ENCODE results near the gene RTL3. TPM values are rescaled to one million over a fixed set of nuclear protein-coding genes. Genes with fewer than 3 reads are reported as not detected.

RTL3 gene
- total and polyA plus RNA-seq, 2 of the 4 experiments (the other 2 are of a cell fraction): 1.1 TPM

- intact Hi-C loops (cut with micrococcal nuclease) (loop anchor here (10.0 kb wide), 1 partner anchor 57 kb away; no protein-coding TSS in a partner anchor), in situ Hi-C loops (cut with MboI; ENCODE audit: low sequenced_read_pairs) (no loop called here), dilution Hi-C loops (cut with HindIII; ENCODE audit: low sequenced_read_pairs, unreplicated experiment) (no loop called here)
- WGBS, 2 experiments (ENCODE audit: extremely low coverage in 2 of 2, insufficient read length in 1 of 2): no CpG with 5 or more reads among the region's 3 CpGs
- no peak overlapping the region for H4K5ac ChIP-seq (ENCODE audit: low read depth, low read length)
- CTCF ChIA-PET: interaction anchor here (0.6 kb wide), 1 partner anchor 166 kb away, joined by 4 read pairs; no protein-coding TSS in a partner anchor
- no peak overlapping the region for H2BK120ac ChIP-seq (ENCODE audit: low read depth, low read length)
- H3K23ac ChIP-seq (ENCODE audit: low read depth, low read length): no peak overlapping the region
- H3K9ac ChIP-seq (ENCODE audit: low read depth, low read length): no peak overlapping the region
- ATAC-seq (ENCODE audit: low read depth) (no peak), DNase-seq (no peak)
- H2AFZ ChIP-seq (replicated peaks; ENCODE audit: low read length, poor library complexity): no peak overlapping the region
- no peaks in the 10 kb centered on the region for H4K20me1 ChIP-seq (ENCODE audit: insufficient read depth, low read length)
- no peak for TF ChIP-seq FOS (IDR thresholded peaks at IDR 0.05; ENCODE audit: low read depth, low read length)
- TF ChIP-seq RCOR1 (IDR thresholded peaks at IDR 0.05; ENCODE audit: insufficient replicate concordance, low read length): no peak
- TF ChIP-seq CTCF (conservative IDR thresholded peaks at IDR 0.05; ENCODE audit: low read depth, low read length): no peak
- TF ChIP-seq POLR2A (IDR thresholded peaks at IDR 0.05; ENCODE audit: low read depth, low read length): no peak
- no peak for TF ChIP-seq NFE2L2 (IDR thresholded peaks at IDR 0.05; ENCODE audit: low read depth, low read length)
- TF ChIP-seq CHD1 (IDR thresholded peaks at IDR 0.05; ENCODE audit: low read depth, low read length): no peak
- no peak for TF ChIP-seq RFX5 (IDR thresholded peaks at IDR 0.05; ENCODE audit: low read depth, low read length)
- TF ChIP-seq CEBPB (IDR thresholded peaks at IDR 0.05; ENCODE audit: low read depth, low read length): no peak
- TF ChIP-seq USF2 (IDR thresholded peaks at IDR 0.05; ENCODE audit: low read depth, low read length): no peak
- no peak for TF ChIP-seq MXI1 (IDR thresholded peaks at IDR 0.05; ENCODE audit: borderline replicate concordance, low read depth, low read length)
- TF ChIP-seq ELK1 (IDR thresholded peaks at IDR 0.05; ENCODE audit: borderline replicate concordance, low read depth, low read length): no peak
- TF ChIP-seq MAZ (IDR thresholded peaks at IDR 0.05; ENCODE audit: borderline replicate concordance, low read depth, low read length): no peak
- no peak for TF ChIP-seq BHLHE40 (IDR thresholded peaks at IDR 0.05; ENCODE audit: low read depth, low read length)
- TF ChIP-seq RAD21 (IDR thresholded peaks at IDR 0.05; ENCODE audit: low read length): no peak
- H3K27ac ChIP-seq (ENCODE audit: insufficient read depth, low read length): no peak overlapping the region
- no peak overlapping the region for H3K18ac ChIP-seq (ENCODE audit: low read depth, low read length)
- peaks cover 3% of the 10 kb centered on the region for H3K4me1 ChIP-seq (ENCODE audit: control insufficient read depth, insufficient read depth, low read length)
- no peak overlapping the region for H4K8ac ChIP-seq (ENCODE audit: low read depth in 2 of 2, low read length in 2 of 2)
- H3K14ac ChIP-seq (replicated peaks; ENCODE audit: low read depth, low read length): no peak overlapping the region
- no TSS peak for BruUV-seq (replicated peaks)
- POLR2A ChIA-PET (ENCODE audit: unreplicated experiment): no interaction called here
- H2BK20ac ChIP-seq (ENCODE audit: low read depth, low read length): peak overlapping the region; percentile 64; the same call in 1 of the 2 replicates
- no peak overlapping the region for H2AK9ac ChIP-seq (replicated peaks; ENCODE audit: low read depth, low read length, poor library complexity)
- H2BK15ac ChIP-seq (ENCODE audit: low read depth, low read length): no peak overlapping the region
- H4K91ac ChIP-seq (ENCODE audit: insufficient read depth, low read depth, low read length): no peak overlapping the region
- H3K9me1 ChIP-seq (ENCODE audit: insufficient read depth, low read length): peaks cover 4% of the 10 kb centered on the region; the same call in 1 of the 2 replicates
- H3K36me3 ChIP-seq (ENCODE audit: control insufficient read depth, insufficient read depth, low read length): no peaks in the 10 kb centered on the region
- no peak overlapping the region for H2BK5ac ChIP-seq (ENCODE audit: low read depth, low read length, poor library complexity, severe bottlenecking)
- H3K4me3 ChIP-seq (ENCODE audit: insufficient read depth, low read depth, low read length): no peak overlapping the region
- H3K4ac ChIP-seq (ENCODE audit: low read depth, low read length): no peak overlapping the region
- H3K9me3 ChIP-seq (ENCODE audit: control insufficient read depth, insufficient read depth, low read length): no peaks in the 10 kb centered on the region
- H3K79me1 ChIP-seq (ENCODE audit: low read depth in 1 of 2, low read length in 2 of 2): no peaks in the 10 kb centered on the region
- H2AK5ac ChIP-seq (ENCODE audit: low read depth, low read length): no peak overlapping the region
- H3K4me2 ChIP-seq (ENCODE audit: low read depth, low read length): no peak overlapping the region
- H3K27me3 ChIP-seq (ENCODE audit: control insufficient read depth, insufficient read depth, low read length): no peaks in the 10 kb centered on the region
- no peak overlapping the region for H3K56ac ChIP-seq (ENCODE audit: extremely low read depth, insufficient read depth, low read length)
These were observed 2.7 kb upstream of the RTL3 start for GRCh38 chrX:78661836-78662235.

Data from IMR-90 (cell line).